HG02798 (cell line): ENCODE data around the gene SLC25A6.
"Not testable (repeated sequence)": the region's sequence is repeated elsewhere in the genome, so short reads cannot be mapped to it uniquely, and the experiment has no call there.

Experiments
- ATAC-seq: cut with Tn5 transposase; IDR thresholded peaks from one replicate; pipeline ENCODE4 v1.9.1; 2021; ENCODE audit warnings: mild to moderate bottlenecking; ENCODE audit not compliant: unreplicated experiment, poor library complexity

The SLC25A6 gene

DNA sequence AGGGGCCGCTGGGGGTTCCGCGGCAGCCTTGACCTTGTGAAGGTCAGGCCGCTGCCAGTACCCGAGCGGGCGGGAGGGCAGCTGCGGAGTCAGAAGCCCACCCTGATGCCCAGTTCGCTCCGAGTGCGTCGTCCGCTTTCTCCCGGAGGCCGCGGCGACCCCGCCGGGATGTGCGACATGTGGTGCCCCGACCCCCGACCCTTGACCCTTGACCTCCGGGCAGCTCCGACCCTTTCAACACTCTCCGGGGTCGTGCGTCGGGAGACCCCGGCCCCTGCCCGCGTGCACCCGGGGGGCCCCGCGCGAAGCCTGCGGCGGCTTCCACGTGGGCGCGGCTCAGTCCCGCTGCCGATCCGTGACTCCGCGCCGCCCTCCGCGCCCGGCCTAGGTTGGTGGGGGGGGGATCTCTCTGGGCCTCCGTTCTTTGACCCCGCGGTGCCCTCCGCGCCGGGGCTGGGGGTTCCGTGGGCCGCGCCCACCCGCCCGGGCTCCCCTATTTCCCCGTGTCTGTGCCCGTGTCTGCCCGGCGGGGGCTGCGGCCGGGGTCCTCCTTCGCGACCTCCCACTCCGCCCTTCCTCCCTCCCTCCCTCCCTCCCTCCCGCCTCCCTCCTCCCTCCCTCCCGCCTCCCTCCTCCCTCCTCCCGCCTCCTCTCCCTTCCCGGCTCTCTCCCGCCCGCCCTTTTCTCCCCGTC lies 609 bp upstream of the SLC25A6 start:
- ATAC-seq: peak; percentile 15

DNA sequence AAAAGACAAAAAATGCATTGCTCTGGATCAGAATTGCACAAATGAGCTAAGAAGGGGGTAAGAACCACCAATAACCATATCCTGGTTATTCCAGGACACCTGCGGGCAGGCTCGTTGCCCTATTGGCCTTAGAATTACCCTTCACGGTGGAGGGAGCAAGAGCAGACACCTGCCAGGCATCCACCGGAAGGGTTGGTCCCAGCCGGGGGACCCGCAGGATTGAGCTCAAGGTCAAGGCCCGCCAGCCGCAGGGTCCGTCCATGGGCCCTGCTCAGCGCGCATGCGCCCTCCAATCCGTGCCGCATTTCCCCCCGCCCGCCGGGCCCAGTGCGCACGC lies 575 bp downstream of the SLC25A6 start:
- no peak for ATAC-seq

DNA sequence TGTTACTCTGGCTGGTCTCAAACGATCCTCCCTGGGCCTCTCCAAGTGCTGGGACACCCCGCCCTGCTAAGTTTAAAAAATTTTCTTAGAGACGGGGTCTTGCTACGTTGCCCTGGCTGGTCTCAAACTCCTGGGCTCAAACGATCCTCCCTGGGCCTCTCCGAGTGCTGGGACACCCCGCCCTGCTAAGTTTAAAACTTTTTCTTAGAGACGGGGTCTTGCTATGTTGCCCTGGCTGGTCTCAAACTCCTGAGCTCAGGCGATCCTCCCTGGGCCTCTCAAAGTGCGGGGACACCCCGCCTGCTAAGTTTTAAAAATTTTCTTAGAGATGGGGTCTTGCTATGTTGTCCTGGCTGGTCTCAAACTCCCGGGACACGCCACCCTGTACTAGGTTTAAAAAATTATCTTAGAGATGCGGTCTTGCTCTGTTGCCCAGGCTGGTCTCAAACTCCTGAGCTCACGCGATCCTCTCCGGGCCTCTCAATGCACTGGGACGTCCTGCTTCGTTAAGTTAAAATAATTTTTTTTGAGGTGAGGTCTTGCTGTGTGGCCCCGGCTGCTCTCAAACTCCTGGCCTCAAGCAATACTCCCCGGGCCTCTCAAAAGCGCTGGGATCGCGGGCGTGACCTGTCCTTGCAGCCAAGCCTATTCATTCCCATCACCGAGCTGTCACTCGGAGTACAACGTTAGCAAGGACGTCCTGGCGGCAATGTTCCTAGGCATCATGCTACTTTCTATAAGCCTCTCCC lies 1.1 kb downstream of the SLC25A6 start:
- no peak for ATAC-seq

DNA sequence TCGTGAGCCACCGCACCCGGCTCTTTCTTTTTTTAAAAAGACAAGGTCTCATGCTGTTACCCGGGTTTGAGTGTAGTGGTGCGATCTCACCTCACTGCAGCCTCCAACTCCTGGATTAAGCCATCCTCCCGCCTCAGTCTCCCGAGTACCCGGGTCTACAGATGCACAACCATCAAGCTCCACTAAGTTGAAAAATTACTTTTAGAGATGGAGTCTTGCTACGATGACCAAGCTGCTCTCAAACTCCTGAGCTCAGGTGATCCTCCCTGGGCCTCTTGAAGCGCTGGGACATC lies 2.0 kb downstream of the SLC25A6 start:
- no peak for ATAC-seq

DNA sequence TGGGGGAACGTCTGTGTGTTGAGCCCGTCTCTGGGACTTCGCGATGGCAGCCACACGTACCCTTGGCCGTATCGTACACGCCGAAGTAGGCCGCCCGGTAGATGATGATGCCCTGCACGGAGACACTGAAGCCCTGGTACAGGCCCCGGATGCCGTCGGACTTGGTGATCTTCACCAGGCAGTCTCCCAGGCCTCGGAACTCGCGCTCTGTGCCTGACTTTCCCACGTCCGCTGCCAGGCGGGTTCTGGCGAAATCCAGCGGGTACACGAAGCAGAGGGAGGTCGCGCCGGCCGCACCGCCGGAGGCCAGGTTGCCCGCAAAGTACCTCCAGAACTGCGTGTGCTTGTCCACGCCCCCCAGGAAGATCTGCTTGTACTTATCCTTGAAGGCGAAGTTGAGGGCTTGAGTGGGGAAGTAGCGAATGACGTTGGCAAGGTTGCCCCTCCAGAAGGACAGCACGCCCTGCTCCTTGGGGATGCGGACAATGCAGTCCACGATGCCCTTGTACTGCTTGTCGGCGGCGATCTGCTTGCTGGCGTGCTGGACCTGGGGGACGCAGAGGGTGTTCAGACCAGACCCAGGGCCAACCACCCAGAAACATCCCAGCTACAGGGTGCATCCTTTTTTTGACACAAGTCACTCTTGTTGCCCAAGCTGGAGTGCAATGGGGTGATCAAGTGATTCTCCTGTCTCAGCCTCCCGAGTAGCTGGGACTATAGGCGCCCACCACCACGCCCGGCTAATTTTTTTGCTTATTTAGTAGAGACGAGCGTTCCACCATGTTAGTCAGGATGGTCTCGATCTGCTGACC lies 2.5 kb downstream of the SLC25A6 start:
- no peak for ATAC-seq

DNA sequence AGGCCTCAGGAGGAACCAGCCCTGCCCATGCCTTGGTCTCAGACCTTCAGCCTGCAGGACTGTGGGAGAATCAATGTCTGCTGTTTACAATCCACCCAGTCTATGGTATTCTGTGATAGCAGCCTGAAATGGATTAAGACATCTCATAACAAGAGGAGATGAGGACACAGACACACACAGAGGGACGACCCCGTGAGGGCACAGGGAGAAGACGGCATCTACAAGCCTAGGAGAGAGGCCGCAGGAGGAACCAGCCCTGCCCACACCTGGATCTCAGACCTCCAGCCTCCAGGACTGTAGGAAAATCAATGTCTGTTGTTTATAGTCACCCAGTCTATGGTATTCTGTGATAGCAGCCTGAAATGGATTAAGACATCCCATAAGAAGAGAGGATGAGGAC lies 3.3 kb downstream of the SLC25A6 start:
- ATAC-seq: no peak

DNA sequence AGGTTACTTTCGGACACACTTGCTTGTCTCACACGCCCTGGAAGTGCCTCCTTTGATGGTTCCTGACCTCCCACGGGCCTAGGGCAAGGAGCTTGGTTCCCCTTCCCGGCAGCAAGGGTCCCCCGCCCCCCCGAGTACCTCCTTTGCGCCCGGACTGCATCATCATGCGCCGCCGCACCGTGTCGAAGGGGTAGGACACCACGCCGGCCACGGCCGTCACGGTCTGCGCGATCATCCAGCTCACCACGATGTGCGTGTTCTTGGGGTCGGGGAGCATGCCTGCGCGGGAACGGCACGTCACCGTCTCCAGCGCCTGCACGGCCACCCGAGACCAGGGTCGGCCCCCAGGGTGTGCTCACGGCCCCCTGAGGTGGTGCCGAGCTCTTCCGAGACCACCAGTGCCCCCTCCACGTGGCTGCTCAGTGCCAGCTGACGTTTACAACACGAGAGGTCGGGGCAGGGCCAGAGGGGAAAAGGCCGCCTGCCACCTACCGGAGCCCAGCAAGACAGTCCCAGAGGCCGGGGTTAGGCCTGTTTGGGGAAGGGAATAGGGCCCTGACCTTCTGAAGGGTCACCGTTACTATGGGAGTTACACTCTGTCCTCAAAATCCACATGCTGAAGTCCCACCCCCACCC lies 4.7 kb downstream of the SLC25A6 start:
- no peak for ATAC-seq

DNA sequence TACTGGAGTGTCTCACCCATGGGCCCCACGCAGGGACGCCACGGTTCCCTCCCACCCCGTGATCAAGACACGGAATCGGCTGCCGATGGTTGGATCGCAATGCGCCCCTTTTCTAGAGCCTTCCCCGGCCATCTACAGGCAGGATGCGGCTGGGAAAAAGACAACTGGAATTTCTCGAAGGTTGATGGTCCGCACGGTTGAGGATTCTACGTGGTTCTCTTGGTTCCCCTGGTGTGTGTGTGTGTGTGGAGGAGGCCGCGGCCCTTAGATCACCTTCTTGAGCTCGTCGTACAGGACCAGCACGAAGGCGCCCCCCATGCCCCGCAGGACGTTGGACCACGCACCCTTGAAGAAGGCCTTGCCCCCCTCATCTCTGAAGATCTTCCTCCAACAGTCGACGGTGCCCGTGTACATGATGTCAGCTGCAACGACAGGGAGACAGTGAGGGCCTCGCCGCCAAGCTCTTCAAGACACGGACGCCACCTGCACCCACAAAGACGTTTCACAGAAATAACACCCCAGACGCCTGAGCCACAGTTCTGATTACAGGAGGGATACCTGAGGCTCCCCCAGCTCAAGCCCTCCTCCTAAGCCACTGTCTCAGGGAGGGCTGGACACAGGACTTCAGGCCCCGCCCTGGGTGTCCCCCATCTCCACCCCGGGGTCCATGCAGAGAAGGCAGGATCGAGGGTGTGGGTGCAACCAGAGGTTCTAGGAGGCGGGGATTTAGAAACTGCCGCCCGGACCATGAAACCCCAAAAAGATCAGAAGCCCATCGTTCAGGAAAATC lies 5.4 kb downstream of the SLC25A6 start:
- ATAC-seq: no peak

DNA sequence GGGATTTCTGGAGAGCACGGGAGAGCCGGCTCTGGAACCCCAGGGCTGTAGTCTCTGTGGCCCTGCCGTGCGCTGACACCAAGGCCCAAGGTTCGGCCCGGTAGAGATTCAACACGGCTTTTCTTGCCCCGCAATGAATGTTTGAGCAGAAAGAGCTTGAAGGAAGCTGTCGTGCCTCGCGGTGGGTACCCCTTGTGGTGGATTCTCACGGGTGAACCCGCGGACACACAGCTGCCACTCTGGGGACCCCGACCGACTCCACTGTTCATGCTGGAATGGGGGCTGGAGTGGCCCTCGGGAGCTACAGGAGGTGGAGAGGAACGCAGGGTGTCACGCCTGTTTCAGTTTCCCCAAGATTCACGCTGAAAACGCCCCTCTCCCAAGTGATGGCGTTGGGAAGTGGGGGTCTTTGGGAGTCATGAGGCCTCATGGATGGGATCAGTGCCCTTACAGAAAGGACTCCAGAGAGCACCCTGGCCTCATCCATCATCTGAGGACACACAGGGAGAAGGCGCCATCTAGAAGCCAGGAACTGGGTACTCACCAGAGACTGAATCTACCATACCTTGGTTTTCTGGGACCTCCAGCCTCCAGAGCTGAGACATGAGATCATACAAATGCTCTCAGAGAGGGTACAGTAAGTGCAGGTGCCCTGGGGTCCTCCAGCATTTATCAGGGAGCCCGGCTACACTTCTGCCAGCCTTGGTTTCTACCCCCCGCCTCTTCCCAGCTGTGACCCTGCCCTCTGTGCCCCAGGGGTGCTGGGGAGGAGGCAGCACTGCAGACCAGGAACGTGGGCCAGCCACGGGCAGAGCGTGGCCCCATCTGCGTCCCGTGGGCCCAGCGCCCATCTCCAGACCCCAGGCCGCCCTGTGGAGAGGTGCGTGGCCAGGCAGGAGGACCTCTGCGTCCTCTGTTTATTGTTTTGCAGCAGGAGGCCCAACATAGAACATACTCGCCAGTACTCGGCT lies 6.4 kb downstream of the SLC25A6 start:
- no peak for ATAC-seq

DNA sequence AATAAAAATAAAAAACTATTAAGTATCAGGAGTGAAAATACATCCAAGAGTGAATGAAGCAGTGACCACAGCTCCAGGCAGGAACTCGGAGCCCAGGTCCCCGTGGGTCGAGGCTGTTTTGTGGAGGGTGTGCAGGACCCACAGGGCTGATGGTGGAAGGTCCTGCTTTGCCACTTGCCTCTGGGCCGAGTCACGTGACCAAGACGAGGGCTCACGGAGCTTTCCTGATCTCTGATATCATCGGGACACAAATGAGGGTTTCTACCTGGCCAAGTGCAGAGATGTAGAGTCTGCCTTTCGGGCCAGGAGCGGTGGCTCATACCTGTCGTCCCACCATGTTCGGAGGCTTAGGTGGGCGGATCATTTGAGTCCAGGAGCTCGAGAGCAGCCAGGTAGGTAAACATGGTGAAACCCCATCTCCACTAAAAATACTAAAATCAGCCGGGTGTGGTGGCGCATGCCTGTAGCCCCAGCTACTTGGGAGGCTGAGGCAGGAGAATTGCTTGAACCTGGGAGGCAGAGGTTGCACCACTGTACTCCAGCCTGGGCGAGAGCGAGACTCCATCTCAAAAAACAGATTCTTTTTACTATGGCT lies 7.2 kb downstream of the SLC25A6 start:
- no peak for ATAC-seq

DNA sequence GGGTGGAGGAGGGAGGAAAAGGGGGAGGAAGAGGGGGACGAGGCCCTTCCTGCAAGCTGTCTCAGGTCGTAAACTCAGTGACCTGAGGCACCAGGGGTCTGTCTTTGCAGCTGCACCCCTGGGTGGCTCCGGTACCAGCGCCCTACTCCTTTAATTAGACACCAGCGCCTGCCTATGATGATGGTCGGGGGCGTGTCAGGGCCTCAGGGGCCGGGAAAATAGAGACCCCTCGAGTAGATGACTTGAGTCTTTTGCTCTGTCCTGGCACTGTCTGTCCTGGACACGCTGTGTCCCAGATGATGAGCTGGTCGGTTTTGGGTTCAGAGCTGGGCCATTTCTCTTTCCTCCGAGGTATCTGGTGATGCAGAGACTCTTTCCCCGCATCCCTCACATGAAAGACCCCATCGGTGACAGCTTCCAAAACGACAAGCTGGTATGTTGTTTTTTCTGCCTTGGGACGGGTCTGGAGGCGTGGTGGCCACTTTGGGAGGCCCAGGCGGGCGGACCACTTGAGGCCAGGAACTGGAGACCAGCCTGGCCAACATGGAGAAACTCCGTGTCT lies 11.2 kb downstream of the SLC25A6 start:
- no peak for ATAC-seq

DNA sequence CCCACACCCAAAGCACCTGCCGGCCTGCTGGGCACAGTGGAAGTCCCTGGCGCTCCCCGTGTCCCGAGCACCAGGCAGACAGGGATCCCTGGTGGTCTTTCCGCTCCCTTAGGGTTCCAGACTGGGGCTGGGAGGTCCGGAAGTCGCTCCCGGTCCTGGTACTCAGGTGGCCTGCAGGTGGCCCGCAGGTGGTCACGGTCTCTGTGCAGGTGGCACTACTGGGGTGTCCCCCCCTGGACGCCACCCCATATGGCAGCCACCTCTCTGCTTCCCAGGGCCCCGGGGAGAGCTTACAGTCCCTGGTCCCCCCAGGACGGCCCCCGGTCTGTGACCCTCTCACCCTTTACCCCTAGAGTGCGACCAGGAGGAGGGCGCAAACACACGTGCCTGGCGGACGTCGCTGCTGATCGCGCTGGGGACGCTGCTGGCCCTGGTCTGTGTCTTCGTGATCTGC lies 13.6 kb downstream of the SLC25A6 start:
- no peak for ATAC-seq

DNA sequence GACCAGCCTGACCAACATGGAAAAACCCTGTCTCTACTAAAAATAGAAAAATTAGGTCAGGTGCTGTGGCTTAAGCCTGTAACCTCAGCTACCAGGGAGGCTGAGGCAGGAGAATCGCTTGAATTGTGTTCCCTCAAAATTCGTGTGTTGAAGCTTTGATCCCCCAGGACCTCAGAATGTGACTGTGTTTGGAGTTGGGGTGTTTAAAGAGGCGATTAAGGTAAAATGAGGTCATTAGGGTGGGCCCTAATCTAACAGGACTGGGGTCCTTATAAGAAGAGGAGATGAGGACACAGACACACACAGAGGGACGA lies 23.6 kb downstream of the SLC25A6 start:
- no peak for ATAC-seq

DNA sequence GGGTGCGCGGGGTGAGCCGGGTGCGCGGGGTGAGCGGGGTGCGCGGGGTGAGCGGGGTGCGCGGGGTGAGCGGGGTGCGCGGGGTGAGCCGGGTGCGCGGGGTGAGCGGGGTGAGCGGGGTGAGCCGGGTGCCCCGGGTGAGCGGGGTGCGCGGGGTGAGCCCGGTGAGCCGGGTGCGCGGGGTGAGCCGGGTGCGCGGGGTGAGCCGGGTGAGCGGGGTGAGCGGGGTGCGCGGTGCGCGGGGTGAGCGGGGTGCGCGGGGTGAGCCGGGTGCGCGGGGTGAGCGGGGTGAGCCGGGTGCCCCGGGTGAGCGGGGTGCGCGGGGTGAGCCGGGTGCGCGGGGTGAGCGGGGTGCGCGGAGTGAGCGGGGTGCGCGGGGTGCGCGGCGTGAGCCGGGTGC lies 25.6 kb downstream of the SLC25A6 start:
- not testable (repeated sequence) for ATAC-seq

DNA sequence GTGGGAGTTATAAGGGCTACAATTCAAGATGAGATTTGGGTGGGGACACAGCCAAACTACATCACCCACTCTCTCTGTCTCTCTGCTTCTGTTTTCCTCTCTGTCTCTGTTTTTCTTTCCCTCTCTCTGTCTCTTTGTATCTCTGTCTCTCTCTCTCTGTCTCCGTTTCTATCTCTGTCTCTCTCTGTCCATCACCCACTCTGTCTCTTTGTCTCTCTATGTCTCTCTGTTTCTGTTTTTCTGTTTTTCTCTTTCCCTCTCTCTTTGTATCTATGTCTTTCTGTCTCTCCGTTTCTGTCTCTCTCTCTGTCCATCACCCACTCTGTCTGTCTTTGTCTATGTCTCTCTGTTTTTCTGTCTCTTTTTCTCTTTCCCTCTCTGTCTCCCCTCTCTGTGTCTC lies 30.0 kb downstream of the SLC25A6 start:
- no peak for ATAC-seq

DNA sequence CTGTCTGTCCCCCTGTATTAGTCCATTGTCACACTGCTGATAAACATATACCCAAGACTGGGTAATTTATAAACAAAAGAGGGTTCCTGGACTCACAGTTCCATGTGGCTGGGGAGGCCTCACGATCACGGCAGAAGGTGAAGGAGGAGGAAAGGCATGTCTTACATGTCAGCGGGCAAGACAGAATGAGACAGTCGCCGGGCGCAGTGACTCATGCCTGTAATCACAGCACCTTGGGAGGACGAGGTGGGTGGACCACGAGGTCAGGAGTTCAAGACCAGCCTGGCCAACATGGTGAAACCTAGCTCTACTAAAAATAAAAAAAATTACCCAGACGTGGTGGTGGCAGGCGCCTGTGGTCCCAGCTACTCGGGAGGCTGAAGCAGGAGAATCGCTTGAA lies 30.6 kb downstream of the SLC25A6 start:
- ATAC-seq: no peak

DNA sequence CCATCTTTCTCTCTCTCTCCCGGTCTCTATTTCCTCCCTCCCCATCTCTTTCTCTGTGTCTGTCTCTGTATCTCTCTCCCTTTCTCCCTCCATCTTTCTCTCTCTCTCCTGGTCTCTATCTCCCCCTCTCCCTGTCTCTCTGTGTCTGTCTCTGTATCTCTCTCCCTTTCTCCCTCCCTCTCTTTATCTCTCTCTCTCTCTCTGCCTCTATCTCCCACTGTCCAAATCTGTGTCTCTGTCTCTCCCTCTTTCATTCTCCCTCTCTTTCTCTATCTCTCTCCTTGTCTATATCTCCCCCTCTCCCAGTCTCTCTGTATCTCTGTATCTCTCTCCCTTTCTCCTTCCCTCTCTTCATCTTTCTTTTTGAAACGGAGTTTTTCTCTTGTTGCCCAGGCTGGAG lies 31.7 kb downstream of the SLC25A6 start:
- ATAC-seq: no peak

DNA sequence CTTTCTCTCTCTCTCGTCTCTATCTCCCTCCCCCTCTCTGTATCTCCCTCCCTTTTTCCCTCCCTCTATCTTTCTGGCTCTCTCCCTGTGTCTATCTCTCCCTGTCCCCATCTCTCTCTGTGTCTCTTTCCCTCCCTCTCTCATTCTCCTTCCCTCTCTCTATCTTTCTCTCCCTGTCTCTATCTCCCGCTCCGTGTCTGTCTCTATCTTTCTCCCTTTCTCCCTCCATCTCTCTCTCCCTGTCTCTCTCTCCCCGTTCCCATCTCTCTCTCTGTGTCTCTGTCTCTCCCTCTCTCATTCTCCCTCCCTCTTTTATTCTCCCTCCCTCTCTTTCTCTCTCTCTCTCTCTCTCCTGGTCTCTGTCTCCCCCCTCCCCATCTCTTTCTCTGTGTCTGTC lies 32.4 kb downstream of the SLC25A6 start:
- no peak for ATAC-seq
